ENCODE data around the gene LY6G6D. TPM values are rescaled to one million over a fixed set of nuclear protein-coding genes. Genes with fewer than 3 reads are reported as not detected.

LY6G6D gene
- total and polyA plus RNA-seq, 2 of the 13 experiments (the other 11 are each of a cell fraction or from before 2014, with no cell fraction given): not detected

GRCh38 chr6:31733734-31734133, 18.6 kb downstream of the LY6G6D start (continued):
- TF ChIP-seq POLR2G (IDR thresholded peaks at IDR 0.05; ENCODE audit: low read depth, low read length): 0 out of 2 replicates have a peak, but pooled peaks have one; percentile 25
- TF ChIP-seq PHF8 (CRISPR knock-in tag; IDR thresholded peaks at IDR 0.05): 0 out of 2 replicates have a peak, but pooled peaks have one; percentile 12
- TF ChIP-seq ZNF441 (CRISPR knock-in tag; IDR thresholded peaks at IDR 0.05; ENCODE audit: borderline replicate concordance): no peak
- no peak for TF ChIP-seq ATF1 (CRISPR knock-in tag; IDR thresholded peaks at IDR 0.05)
- no peak for TF ChIP-seq ATAD3A (CRISPR knock-in tag; IDR thresholded peaks at IDR 0.05)
- no peak for TF ChIP-seq GATA4 (IDR thresholded peaks at IDR 0.05; ENCODE audit: borderline replicate concordance, low read depth)
- TF ChIP-seq ZNF318 (CRISPR knock-in tag; IDR thresholded peaks at IDR 0.05): no peak
- TF ChIP-seq TMF1 (CRISPR knock-in tag; IDR thresholded peaks at IDR 0.05; ENCODE audit: low read depth): no peak
- TF ChIP-seq ZNF264 (CRISPR knock-in tag; IDR thresholded peaks at IDR 0.05): no peak
- TF ChIP-seq RAD51 (IDR thresholded peaks at IDR 0.05; ENCODE audit: borderline replicate concordance): no peak
- no peak for TF ChIP-seq ZNF563 (CRISPR knock-in tag; IDR thresholded peaks at IDR 0.05)
- no peak for TF ChIP-seq TAF15 (IDR thresholded peaks at IDR 0.05; ENCODE audit: low read depth, low read length, poor library complexity, severe bottlenecking)
- TF ChIP-seq CHD2 (IDR thresholded peaks at IDR 0.05; ENCODE audit: low read depth, low read length): no peak
- no peak for TF ChIP-seq ZNF142 (CRISPR knock-in tag; IDR thresholded peaks at IDR 0.05)
- no peak for TF ChIP-seq ZNF446 (CRISPR knock-in tag; IDR thresholded peaks at IDR 0.05)
- TF ChIP-seq HOXA7 (CRISPR knock-in tag; IDR thresholded peaks at IDR 0.05): no peak
- TF ChIP-seq ZNF329 (CRISPR knock-in tag; IDR thresholded peaks at IDR 0.05; ENCODE audit: low read depth): no peak
- TF ChIP-seq NFIB (CRISPR knock-in tag; IDR thresholded peaks at IDR 0.05; ENCODE audit: borderline replicate concordance): no peak

Measured in HepG2 (cell line).